SK-N-SH treated with all-trans-retinoic acid at 6 μM for 48 hours (cell line): ENCODE measurements around the gene AUTS2.
A peak's percentile ranks its signal among the peaks of the same experiment; 100 is the strongest.

Experiments used
- ATAC-seq: fragments of 200-7000 bp; cut with Tn5 transposase; 3 replicates; pipeline ENCODE4 v1.9.1; 2020; ENCODE audit warnings: mild to moderate bottlenecking, moderate library complexity
- ARNTL ChIP-seq: fragments of 450-650 bp; formaldehyde crosslinking; IDR thresholded peaks from 2 replicates; pipeline ENCODE4 v1.5.0; 2020; ENCODE audit warnings: low read depth, mild to moderate bottlenecking, moderate library complexity, borderline replicate concordance
- BACH2 ChIP-seq: fragments of 250-450 bp; sonication (Bioruptor Pico); IDR thresholded peaks from 2 replicates; pipeline ENCODE4 v1.9.0; 2021; ENCODE audit warnings: mild to moderate bottlenecking, borderline replicate concordance
- CREB5 ChIP-seq: fragments of 250-450 bp; sonication (Bioruptor Pico); IDR thresholded peaks from 2 replicates; pipeline ENCODE4 v1.5.1; 2020; ENCODE audit warnings: low read depth, mild to moderate bottlenecking, moderate library complexity
- CSRNP3 ChIP-seq: fragments of 250-450 bp; sonication (Bioruptor Pico); IDR thresholded peaks from 2 replicates; pipeline ENCODE4 v1.5.1; 2021; ENCODE audit warnings: mild to moderate bottlenecking, moderate library complexity
- ESRRG ChIP-seq: fragments of 250-450 bp; sonication (Bioruptor Pico); IDR thresholded peaks from 2 replicates; pipeline ENCODE4 v1.6.1; 2021; ENCODE audit warnings: mild to moderate bottlenecking
- ISL1 ChIP-seq: fragments of 250-450 bp; sonication (Bioruptor Pico); IDR thresholded peaks from 2 replicates; pipeline ENCODE4 v2.1.2; 2022; ENCODE audit warnings: mild to moderate bottlenecking, moderate library complexity
- OSR1 ChIP-seq: fragments of 250-450 bp; sonication (Bioruptor Pico); IDR thresholded peaks from 2 replicates; pipeline ENCODE4 v1.8.0; 2022; ENCODE audit warnings: moderate library complexity, mild to moderate bottlenecking, inconsistent platforms
- POU6F1 ChIP-seq: fragments of 250-450 bp; sonication (Bioruptor Pico); IDR thresholded peaks from 2 replicates; pipeline ENCODE4 v1.8.0; 2021; ENCODE audit warnings: low read depth, mild to moderate bottlenecking, moderate library complexity, borderline replicate concordance
- RARB ChIP-seq: fragments of 250-450 bp; sonication (Bioruptor Pico); IDR thresholded peaks from 2 replicates; pipeline ENCODE4 v1.8.0; 2021; ENCODE audit warnings: mild to moderate bottlenecking, moderate library complexity
- TCF4 ChIP-seq: fragments of 250-450 bp; sonication (Bioruptor Pico); IDR thresholded peaks from 2 replicates; pipeline ENCODE4 v1.8.0; 2021; ENCODE audit warnings: mild to moderate bottlenecking, moderate library complexity, borderline replicate concordance
- TSHZ2 ChIP-seq: fragments of 250-450 bp; sonication (Bioruptor Pico); IDR thresholded peaks from 2 replicates; pipeline ENCODE4 v1.5.0; 2020; ENCODE audit warnings: mild to moderate bottlenecking, moderate library complexity
- ZC3H10 ChIP-seq: fragments of 250-450 bp; sonication (Bioruptor Pico); IDR thresholded peaks from 2 replicates; pipeline ENCODE4 v1.5.1; 2021; ENCODE audit warnings: mild to moderate bottlenecking, moderate library complexity
- ZFP3 ChIP-seq: fragments of 250-450 bp; sonication (Bioruptor Pico); IDR thresholded peaks from 2 replicates; pipeline ENCODE4 v1.5.0; 2020; ENCODE audit warnings: mild to moderate bottlenecking, moderate library complexity
- ZFP30 ChIP-seq: fragments of 450-650 bp; formaldehyde crosslinking; IDR thresholded peaks from 2 replicates; pipeline ENCODE4 v1.5.0; 2022; ENCODE audit warnings: mild to moderate bottlenecking, moderate library complexity

Gene AUTS2

DNA sequence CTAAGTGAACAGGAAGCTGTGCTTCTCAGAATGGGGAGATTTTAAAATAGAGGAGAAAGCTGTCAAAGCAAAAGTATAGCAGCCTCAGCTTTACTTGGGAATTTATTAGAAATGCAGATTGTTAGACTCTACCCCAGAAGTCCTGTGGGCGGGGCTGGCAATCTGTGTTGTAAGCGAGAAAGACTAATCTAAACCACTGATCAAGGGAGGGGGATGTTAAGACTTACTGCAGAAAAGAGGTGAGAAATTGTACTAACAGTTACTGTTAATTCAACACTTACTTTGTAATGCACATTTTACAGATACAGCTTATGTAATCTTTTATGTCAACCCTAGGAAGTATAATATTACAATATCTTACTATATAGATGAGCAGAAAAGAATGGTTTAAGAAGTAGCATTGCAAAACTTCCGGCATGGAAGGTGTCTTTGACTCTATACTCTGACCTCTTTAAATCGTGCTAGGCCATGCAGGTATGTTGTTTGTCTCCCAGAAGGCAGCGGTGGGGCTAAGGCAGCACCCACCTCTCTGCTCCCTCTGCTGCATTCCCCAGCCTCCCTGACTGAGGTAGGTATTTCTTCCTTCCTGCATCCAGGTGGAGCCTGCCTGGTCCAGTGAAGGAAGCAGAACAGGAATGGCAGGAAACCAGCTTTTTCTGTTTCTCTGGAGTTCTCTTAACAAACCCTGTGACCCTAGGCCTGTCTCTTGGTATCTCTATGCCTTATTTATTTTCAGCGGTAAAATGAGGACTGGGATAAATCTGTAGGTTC lies 462.2 kb downstream of the AUTS2 start:
- TF ChIP-seq CSRNP3 (CRISPR knock-in tag) (no peak), ZFP3 (no peak), ZC3H10 (CRISPR knock-in tag) (no peak), BACH2 (CRISPR knock-in tag) (no peak), ZFP30 (CRISPR knock-in tag) (no peak), ARNTL (CRISPR knock-in tag) (no peak), CREB5 (CRISPR knock-in tag) (no peak)
- peak; percentile 34; the same call in 2 of the 3 replicates for ATAC-seq

DNA sequence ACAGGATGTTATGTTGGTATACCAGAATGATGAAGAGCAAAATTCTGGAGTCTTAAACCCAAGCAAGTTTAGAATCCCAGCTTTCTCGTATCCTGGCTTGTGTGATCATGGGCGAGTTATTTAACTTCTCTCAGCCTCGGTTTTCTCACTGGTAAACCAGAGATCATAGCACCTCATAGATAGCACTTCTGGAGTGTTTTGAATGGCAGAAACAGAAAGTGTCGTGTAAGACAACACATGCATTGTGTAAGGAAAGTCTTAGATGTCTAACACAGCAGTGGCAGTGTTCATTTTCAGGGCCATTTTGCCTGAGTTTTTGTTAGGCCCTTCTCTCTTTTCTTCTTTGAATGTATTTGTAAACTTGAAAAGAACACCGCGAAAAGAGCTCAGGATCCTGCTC lies 465.1 kb downstream of the AUTS2 start:
- TF ChIP-seq CSRNP3 (CRISPR knock-in tag) (no peak), ZC3H10 (CRISPR knock-in tag) (no peak), RARB (CRISPR knock-in tag) (no peak)
- TF ChIP-seq, all 23 proteins: peak for 0
- ATAC-seq, result no peak

DNA sequence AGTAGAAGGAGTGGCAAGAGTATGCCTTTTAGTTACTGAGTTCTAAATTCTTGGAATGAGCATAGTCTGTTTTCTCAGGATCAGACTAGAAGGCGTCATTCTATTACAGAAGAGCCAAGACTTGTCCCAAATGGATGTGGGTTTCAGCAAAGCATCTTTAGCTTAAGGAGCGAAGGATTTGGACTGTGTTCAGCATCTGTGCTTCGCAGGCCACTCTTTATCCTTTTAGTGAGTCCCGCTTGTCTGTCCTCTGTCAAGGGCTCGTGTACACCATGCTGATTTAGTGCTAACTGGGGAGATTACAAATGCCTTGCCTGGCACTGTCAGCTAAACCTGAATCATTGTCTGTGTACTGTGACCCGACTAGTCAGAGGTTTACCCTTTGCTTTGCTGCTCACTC lies 465.7 kb downstream of the AUTS2 start:
- ATAC-seq, result no peak
- TF ChIP-seq ISL1 (CRISPR knock-in tag), result 0 out of 2 replicates have a peak, but pooled peaks have one; percentile 19
- no peak for TF ChIP-seq ZFP3
- TF ChIP-seq CREB5 (CRISPR knock-in tag), result no peak

DNA sequence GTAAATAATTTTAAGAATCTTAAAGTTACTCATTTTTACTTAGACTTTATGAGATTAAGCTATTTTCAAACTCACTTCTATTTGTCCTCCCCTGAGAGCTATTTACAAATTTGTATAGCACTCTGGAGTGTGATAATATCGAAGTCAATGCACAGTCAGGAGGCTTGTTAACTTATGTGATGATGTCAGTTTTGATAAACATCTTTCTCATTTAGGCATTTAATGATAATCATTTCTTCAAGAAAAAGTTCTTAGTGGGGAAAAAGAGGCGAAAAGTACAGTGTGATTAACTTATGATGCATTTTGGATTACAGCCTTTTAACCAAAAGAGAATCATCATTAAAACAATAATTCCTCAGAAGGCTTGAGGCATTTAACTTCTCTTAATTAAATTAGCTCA lies 468.6 kb downstream of the AUTS2 start:
- no peak for ATAC-seq
- no peak for TF ChIP-seq TSHZ2 (CRISPR knock-in tag)
- TF ChIP-seq ISL1 (CRISPR knock-in tag), result peak; percentile 53; the same call in 1 of the 2 replicates
- TF ChIP-seq ZFP30 (CRISPR knock-in tag), result no peak
- TF ChIP-seq ESRRG (CRISPR knock-in tag), result no peak
- no peak for TF ChIP-seq OSR1 (CRISPR knock-in tag)
- TF ChIP-seq POU6F1 (CRISPR knock-in tag), result no peak

DNA sequence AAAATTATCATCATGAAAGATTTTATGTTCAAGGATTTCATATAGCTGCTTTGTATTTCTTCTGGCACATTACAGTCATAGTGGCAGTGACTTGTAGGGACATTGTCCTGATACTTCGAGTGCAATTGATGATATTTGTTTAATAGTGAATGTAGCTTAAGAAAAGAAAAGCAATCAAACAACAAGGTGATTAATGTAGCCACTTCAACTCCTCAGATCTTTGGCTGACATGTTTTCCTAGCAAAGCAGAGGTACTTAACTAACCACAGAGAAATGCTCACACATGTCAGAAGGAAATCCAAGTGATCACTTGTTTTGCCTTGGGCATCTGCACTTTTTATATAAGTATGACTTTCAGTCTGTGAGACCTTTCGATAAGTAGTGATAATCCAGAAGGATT lies 470.3 kb downstream of the AUTS2 start:
- no peak for TF ChIP-seq ZFP3
- no peak for TF ChIP-seq TCF4 (CRISPR knock-in tag)

More for the DNA sequence above, 470.3 kb downstream of the AUTS2 start:
- ATAC-seq, result no peak
